ENCODE results near the gene GTF3C4.

The GTF3C4 gene

DNA sequence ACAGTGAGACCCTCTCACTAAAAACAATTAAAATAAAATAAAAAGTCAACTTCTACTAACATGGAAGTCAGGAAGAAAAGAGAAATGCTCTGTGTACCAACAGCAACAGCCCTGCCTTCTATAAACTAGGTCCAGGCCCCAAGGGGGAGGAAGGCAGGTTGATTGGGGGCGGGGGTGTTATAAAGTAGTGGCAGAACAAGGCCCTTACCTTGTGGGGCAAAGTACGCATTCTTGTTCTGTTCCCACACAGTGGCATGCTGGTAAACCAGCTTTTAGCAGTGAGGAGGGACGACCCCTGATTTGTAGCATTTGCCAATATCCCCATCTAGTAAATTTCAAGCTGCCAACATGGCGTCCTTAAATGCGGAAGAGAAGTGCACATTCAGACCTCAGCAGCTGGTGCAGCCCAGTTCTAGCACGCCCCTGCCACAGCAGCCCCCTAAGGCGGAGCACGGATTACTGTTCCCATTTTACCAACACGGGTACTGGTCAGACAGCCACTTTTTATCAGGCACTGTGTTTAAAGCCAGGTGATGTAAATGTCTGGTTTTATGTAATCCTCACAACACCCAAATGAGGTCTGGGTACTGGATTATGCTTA lies 69.5 kb downstream of the GTF3C4 start:
- no peak for DNase-seq

DNA sequence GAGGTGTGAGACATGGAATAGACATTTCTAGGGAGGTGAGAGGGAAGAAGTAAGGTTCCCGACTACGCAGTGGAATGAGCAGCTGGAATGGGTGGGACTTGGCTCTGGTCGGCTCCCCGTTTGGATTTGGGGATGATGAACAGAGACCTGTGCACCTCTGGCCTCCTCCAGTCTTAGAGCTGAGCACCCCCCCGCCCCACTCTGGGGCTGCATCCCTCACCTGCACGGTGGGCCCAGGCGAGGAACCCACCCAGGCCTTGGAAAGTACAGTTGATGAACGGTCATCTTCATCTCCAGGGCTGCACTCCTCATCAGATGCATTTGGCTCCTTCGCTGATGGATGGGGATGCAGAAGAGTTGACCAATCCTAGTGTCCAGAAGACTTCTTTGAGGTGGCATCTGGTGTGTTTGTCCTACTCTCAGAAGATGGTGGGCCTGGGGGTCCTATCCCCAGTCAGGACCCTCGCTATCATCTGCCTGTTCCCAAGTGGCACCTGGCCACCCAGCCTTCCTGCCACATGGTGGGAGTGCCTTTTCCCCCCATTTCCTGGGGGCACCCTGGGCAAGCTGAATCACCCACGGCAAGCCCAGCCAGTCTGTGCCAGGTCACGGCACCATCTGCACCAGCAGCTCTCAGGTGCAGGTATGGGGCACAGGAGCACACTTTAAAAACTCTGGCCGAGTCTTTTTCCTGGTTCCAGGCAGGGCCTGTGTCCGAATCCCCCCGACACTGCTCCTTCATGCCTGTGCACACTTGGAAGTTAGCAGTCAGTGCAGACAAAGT lies 70.5 kb downstream of the GTF3C4 start:
- no peak for DNase-seq

DNA sequence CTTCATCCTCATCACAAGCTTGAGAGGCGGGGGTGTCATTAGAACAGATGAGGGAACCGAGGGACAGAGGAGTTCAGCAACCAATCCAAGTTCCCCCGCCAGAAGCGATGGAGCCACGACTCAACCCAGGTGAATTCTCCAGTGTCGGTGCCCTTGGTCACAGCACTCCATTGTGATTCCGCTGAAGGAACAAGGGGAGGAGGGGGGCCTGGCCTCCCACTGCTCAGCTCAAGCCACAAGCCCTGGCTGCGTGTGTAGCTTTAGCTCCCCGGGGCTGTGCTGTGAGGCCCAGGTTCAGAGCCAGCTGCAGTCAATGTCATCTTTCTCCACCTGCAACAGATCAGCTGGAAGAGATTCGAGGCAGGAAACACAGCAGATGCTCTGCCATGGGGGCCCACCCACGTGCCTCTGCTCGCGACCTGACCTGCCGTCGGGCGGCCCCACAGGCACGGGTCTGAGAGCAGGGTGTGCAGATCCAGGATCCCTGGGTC lies 72.6 kb downstream of the GTF3C4 start:
- peak; percentile 65 for DNase-seq

DNA sequence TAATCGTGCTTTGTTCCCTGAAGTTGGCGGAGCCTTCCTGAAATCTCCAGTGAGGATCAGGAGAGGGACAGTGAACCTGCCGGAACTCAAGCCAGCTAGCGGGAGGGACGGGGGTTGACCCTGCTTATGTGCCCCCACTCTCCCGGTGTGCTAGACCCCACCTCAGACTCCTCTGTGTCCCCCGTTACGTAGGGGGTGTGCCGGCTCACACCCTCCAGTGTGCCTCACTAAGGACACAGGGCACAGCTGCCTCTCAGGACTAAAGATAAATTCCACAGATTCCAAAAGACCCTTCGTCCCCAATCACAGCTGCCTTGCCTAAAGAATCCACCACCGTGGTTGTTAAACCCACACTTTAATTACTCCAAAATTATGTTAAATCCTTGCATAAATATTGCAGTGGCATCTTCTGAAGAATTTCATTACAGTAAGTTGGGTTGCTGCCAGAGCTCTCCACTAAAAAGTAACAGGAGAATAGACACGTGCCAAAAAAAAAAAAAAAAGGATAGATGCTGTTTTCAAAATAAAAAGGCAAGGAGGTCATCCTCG lies 73.7 kb downstream of the GTF3C4 start:
- peak; percentile 68 for DNase-seq
